GM12874 (cell line): ENCODE data around the gene PPP2R5A.

ENCODE experiments used
- CTCF ChIP-seq: IDR thresholded peaks from 2 replicates; pipeline ENCODE4 v1.5.1; 2011; ENCODE audit warnings: low read depth, mild to moderate bottlenecking, control low read depth, low read length, moderate library complexity; ENCODE audit not compliant: insufficient read depth

PPP2R5A gene

GRCh38 chr1:212292250-212293105, 7.3 kb downstream of the PPP2R5A start:
- TF ChIP-seq CTCF, result no peak

- TF ChIP-seq CTCF, result no peak
Measured at GRCh38 chr1:212293579-212293978, 8.4 kb downstream of the PPP2R5A start.

GRCh38 chr1:212294983-212295382, 9.8 kb downstream of the PPP2R5A start:
- TF ChIP-seq CTCF, result no peak

GRCh38 chr1:212295579-212295978, 10.4 kb downstream of the PPP2R5A start:
- no peak for TF ChIP-seq CTCF

- TF ChIP-seq CTCF, result no peak
Measured at GRCh38 chr1:212297338-212297737, 12.1 kb downstream of the PPP2R5A start.

GRCh38 chr1:212301580-212301979, 16.4 kb downstream of the PPP2R5A start:
- TF ChIP-seq CTCF, result no peak

GRCh38 chr1:212302745-212303383, 17.7 kb downstream of the PPP2R5A start:
- TF ChIP-seq CTCF, result no peak
